Esophagus squamous epithelium (tissue), 4 donors: ENCODE data around the gene PAK4.

Experiments used
- CTCF ChIP-seq, 6 experiments: fragments of 450-650 bp in 4 of 6; fragments of 200-600 bp in 2 of 6; sonication (generic) in 2 of 6; IDR thresholded peaks; one replicate each; pipeline ENCODE4 v1.5.1; 2016 to 2019; ENCODE audit warnings: antibody characterized with exemption in 6 of 6, mild to moderate bottlenecking in 4 of 6, moderate library complexity in 4 of 6
- POLR2A ChIP-seq, 4 donors: fragments of 450-650 bp; IDR thresholded peaks; one replicate each; pipeline ENCODE4 v1.6.1; 2017; ENCODE audit warnings: antibody characterized with exemption in 4 of 4, mild to moderate bottlenecking in 4 of 4, moderate library complexity in 3 of 4

DNA sequence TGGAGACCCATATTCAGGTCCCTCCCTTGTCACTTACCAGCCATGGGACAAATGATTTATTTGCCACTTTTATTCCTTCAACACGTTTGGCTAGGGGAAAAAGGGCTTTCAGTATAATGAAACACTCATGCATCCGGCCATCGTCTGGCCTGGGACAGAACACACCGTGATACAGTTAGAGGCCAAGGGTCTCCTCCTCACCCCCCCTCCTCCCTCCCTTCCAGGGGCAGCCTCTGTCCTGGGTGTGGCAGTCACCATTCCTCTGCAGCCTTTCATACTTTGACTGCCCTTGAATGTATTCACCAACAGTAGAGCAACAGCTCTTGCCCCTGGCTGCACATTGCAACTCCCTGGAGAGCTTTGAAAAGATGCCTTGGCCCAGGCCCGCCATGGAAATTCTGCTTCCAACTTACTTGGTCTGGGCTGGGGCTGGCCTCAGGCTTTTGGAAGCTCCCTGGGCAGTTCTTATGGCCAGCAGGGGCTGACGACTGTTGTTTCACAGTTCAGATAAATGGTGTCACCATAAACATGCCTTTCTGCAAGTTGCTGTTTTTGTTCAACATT lies 3.0 kb downstream of the PAK4 start:
- TF ChIP-seq CTCF (IDR thresholded peaks at IDR 0.05) (no peak), POLR2A (IDR thresholded peaks at IDR 0.05) (no peak)
